IMR-90 (cell line): ENCODE results near the gene RAB3IL1. TPM values are rescaled to one million over a fixed set of nuclear protein-coding genes. Genes with fewer than 3 reads are reported as not detected.

Experiments used
- ATAC-seq: fragments of 200-7000 bp; cut with Tn5 transposase; 2 replicates; pipeline ENCODE4 v1.9.1; 2020; ENCODE audit warnings: low read depth, mild to moderate bottlenecking, moderate library complexity
- BruUV-seq: library from RNA; stranded (reverse); fragments of 400-500 nt; replicated peaks from 2 replicates; lab custom pipeline; 2021; lab: Mats Ljungman, UMichigan
- CTCF ChIA-PET: fragments of 300-600 bp; formaldehyde crosslinking; extraction: SDS; loops from one replicate; lab custom pipeline; 2021; ENCODE audit warnings: antibody characterized with exemption; lab: Yijun Ruan, JAX
- POLR2A ChIA-PET: fragments of 300-600 bp; sonication (Branson Sonifier 250); formaldehyde crosslinking; loops from one replicate; lab custom pipeline; 2022; ENCODE audit warnings: antibody characterized with exemption; ENCODE audit not compliant: unreplicated experiment; lab: Charles Lee
- DNase-seq: peaks from one replicate; pipeline ENCODE4 v3.0.0; 2013
- H2AFZ ChIP-seq: replicated peaks from 2 replicates; pipeline ENCODE3; 2013; ENCODE audit warnings: low read length, mild to moderate bottlenecking; ENCODE audit not compliant: poor library complexity
- H2AK5ac ChIP-seq: 2 replicates; pipeline ENCODE4 v1.6.1; 2013; ENCODE audit warnings: low read depth, low read length, inconsistent platforms
- H2AK9ac ChIP-seq: replicated peaks from 2 replicates; pipeline ENCODE3; 2013; ENCODE audit warnings: mild to moderate bottlenecking, low read depth, low read length, moderate library complexity; ENCODE audit not compliant: poor library complexity
- H2BK120ac ChIP-seq: 2 replicates; pipeline ENCODE4 v1.6.1; 2013; ENCODE audit warnings: low read depth, low read length, inconsistent platforms
- H2BK15ac ChIP-seq: 3 replicates; pipeline ENCODE4 v1.6.1; 2013; ENCODE audit warnings: low read depth, low read length, inconsistent platforms
- H2BK20ac ChIP-seq: 2 replicates; pipeline ENCODE4 v1.6.1; 2013; ENCODE audit warnings: low read depth, mild to moderate bottlenecking, inconsistent platforms, low read length, moderate library complexity
- H2BK5ac ChIP-seq: 2 replicates; pipeline ENCODE4 v1.6.1; 2013; ENCODE audit warnings: mild to moderate bottlenecking, low read depth, low read length, inconsistent platforms; ENCODE audit not compliant: poor library complexity, severe bottlenecking
- H3K14ac ChIP-seq: replicated peaks from 2 replicates; pipeline ENCODE4 v1.6.1; 2013; ENCODE audit warnings: low read depth, low read length, inconsistent platforms
- H3K18ac ChIP-seq: 2 replicates; pipeline ENCODE4 v1.6.1; 2013; ENCODE audit warnings: low read depth, low read length, control low read depth
- H3K23ac ChIP-seq: 2 replicates; pipeline ENCODE4 v1.6.1; 2013; ENCODE audit warnings: low read depth, low read length, inconsistent platforms
- H3K27ac ChIP-seq: 2 replicates; pipeline ENCODE4 v1.5.1; 2013; ENCODE audit warnings: mild to moderate bottlenecking, control low read depth, low read length; ENCODE audit not compliant: insufficient read depth
- H3K27me3 ChIP-seq: 2 replicates; pipeline ENCODE4 v1.6.1; 2013; ENCODE audit warnings: low read length; ENCODE audit not compliant: control insufficient read depth, insufficient read depth
- H3K36me3 ChIP-seq: 2 replicates; pipeline ENCODE4 v1.6.1; 2013; ENCODE audit warnings: low read length, mixed read lengths; ENCODE audit not compliant: control insufficient read depth, insufficient read depth
- H3K4ac ChIP-seq: 2 replicates; pipeline ENCODE4 v1.6.1; 2013; ENCODE audit warnings: low read depth, low read length, inconsistent platforms
- H3K4me1 ChIP-seq: 2 replicates; pipeline ENCODE4 v1.6.1; 2013; ENCODE audit warnings: low read length, mixed read lengths; ENCODE audit not compliant: control insufficient read depth, insufficient read depth
- H3K4me2 ChIP-seq: 2 replicates; pipeline ENCODE4 v1.6.1; 2013; ENCODE audit warnings: low read depth, mild to moderate bottlenecking, control low read depth, low read length, moderate library complexity
- H3K4me3 ChIP-seq: 2 replicates; pipeline ENCODE4 v1.5.1; 2013; ENCODE audit warnings: low read depth, mild to moderate bottlenecking, control low read depth, low read length, moderate library complexity; ENCODE audit not compliant: insufficient read depth
- H3K56ac ChIP-seq: 2 replicates; pipeline ENCODE4 v1.6.1; 2013; ENCODE audit warnings: low read length, inconsistent platforms; ENCODE audit not compliant: insufficient read depth; ENCODE audit errors: extremely low read depth
- H3K79me1 ChIP-seq, 2 experiments: 2 replicates each; pipeline ENCODE4 v1.6.1; 2013; ENCODE audit warnings: low read length in 2 of 2, inconsistent platforms in 1 of 2, low read depth in 1 of 2
- H3K9ac ChIP-seq: 2 replicates; pipeline ENCODE4 v1.6.1; 2013; ENCODE audit warnings: low read depth, low read length, control low read depth
- H3K9me1 ChIP-seq: 2 replicates; pipeline ENCODE4 v1.6.1; 2013; ENCODE audit warnings: low read length, inconsistent platforms; ENCODE audit not compliant: insufficient read depth
- H3K9me3 ChIP-seq: 2 replicates; pipeline ENCODE4 v1.6.1; 2013; ENCODE audit warnings: low read length; ENCODE audit not compliant: control insufficient read depth, insufficient read depth
- H4K20me1 ChIP-seq: 2 replicates; pipeline ENCODE4 v1.6.1; 2013; ENCODE audit warnings: low read length, inconsistent platforms; ENCODE audit not compliant: insufficient read depth
- H4K5ac ChIP-seq: 2 replicates; pipeline ENCODE4 v1.6.1; 2013; ENCODE audit warnings: mild to moderate bottlenecking, low read depth, low read length, control low read depth
- H4K8ac ChIP-seq, 2 experiments: 2 replicates each; pipeline ENCODE4 v1.6.1; 2013; ENCODE audit warnings: low read depth in 2 of 2, low read length in 2 of 2, control low read depth in 1 of 2, inconsistent platforms in 1 of 2
- H4K91ac ChIP-seq: 2 replicates; pipeline ENCODE4 v1.6.1; 2013; ENCODE audit warnings: low read depth, low read length, inconsistent platforms; ENCODE audit not compliant: insufficient read depth
- FOS ChIP-seq: fragments of 150-350 bp; IDR thresholded peaks from 2 replicates; pipeline ENCODE4 v1.6.1; 2016; ENCODE audit warnings: low read depth, low read length
- RCOR1 ChIP-seq: IDR thresholded peaks from 2 replicates; pipeline ENCODE4 v1.6.1; 2012; ENCODE audit warnings: mild to moderate bottlenecking, low read length, improper control_type of control experiment; ENCODE audit not compliant: insufficient replicate concordance
- WGBS, 2 experiments: methylation state at CpG; one replicate each; pipeline versions ENCODE4 v1.1.5 to v1.1.7; 2013; ENCODE audit warnings: missing lambda C conversion rate in 2 of 2; ENCODE audit not compliant: insufficient read length in 1 of 2; ENCODE audit errors: extremely low coverage in 2 of 2; 5-methylcytosine and 5-hydroxymethylcytosine counted together
- dilution Hi-C: fragments of 300-500 bp; cut with HindIII; formaldehyde crosslinking; loops from one replicate; pipeline ENCODE4 v1.14.3; 2018; ENCODE audit warnings: low sequenced_read_pairs; ENCODE audit not compliant: unreplicated experiment
- in situ Hi-C: fragments of 300-500 bp; cut with MboI; formaldehyde crosslinking; loops from 3 replicates; pipeline ENCODE4 v1.14.3; 2019; ENCODE audit warnings: low sequenced_read_pairs, inconsistent platforms, mixed read lengths
- intact Hi-C: fragments of 100-400 bp; cut with micrococcal nuclease; formaldehyde crosslinking; loops from 2 replicates; pipeline ENCODE4 v1.10.0; 2022
- polyA plus RNA-seq, 3 experiments: library from polyadenylated mRNA; depleted of rRNA; stranded (reverse); fragments of >200 nt; gene quantifications; 2 replicates each; pipeline ENCODE4 v1.2.3, GENCODE V29; 2012; ENCODE audit warnings: low replicate concordance in 1 of 3
- total RNA-seq: library from RNA; depleted of rRNA; stranded (reverse); fragments of >200 nt; gene quantifications from 2 replicates; pipeline ENCODE4 v1.2.3, GENCODE V29; 2012

Gene RAB3IL1
- total and polyA plus RNA-seq, 2 of the 4 experiments (the other 2 are of a cell fraction) = 0.72 to 1.9 TPM

- TF ChIP-seq RCOR1 = no peak
Measured at GRCh38 chr11:61855939-61856680, 61.3 kb downstream of the RAB3IL1 start (continued).

GRCh38 chr11:61854966-61855714, 62.2 kb downstream of the RAB3IL1 start:
- POLR2A ChIA-PET = no interaction called here

More at GRCh38 chr11:61854966-61855714, 62.2 kb downstream of the RAB3IL1 start:
- no peaks in the 10 kb centered on the region for H3K9me3 ChIP-seq
- H4K5ac ChIP-seq = no peak overlapping the region
- H3K79me1 ChIP-seq = no peaks in the 10 kb centered on the region; a peak in 1 of 4 replicates
- no peak overlapping the region for H3K4me3 ChIP-seq
- H3K56ac ChIP-seq = no peak overlapping the region
- H2BK120ac ChIP-seq = no peak overlapping the region
- TF ChIP-seq FOS = no peak
- intact Hi-C loops (no loop called here), in situ Hi-C loops (loop anchor here (25.0 kb wide), 1 partner anchor 457 kb away; no protein-coding TSS in a partner anchor), dilution Hi-C loops (no loop called here)
- no peak overlapping the region for H3K18ac ChIP-seq
- H2AK9ac ChIP-seq = no peak overlapping the region
- no peak overlapping the region for H3K4me2 ChIP-seq
- ATAC-seq = no peak
- CTCF ChIA-PET = no interaction called here
- no peak overlapping the region for H3K4ac ChIP-seq
- no peak overlapping the region for H2AFZ ChIP-seq
- H3K27ac ChIP-seq = no peak overlapping the region
- DNase-seq = no peak
- no peak overlapping the region for H3K23ac ChIP-seq
- no peak overlapping the region for H2BK15ac ChIP-seq
- H3K36me3 ChIP-seq = peaks cover 47% of the 10 kb centered on the region
- no peaks in the 10 kb centered on the region for H3K27me3 ChIP-seq
- no peak overlapping the region for H2BK5ac ChIP-seq
- WGBS, 2 experiments = 92% methylated on average over 11 of the region's 14 CpGs; no CpG with 5 or more reads in 1 of the 2 experiments
- no TSS peak for BruUV-seq
- H2BK20ac ChIP-seq = no peak overlapping the region
- no peaks in the 10 kb centered on the region for H3K9me1 ChIP-seq
- no peak overlapping the region for H3K9ac ChIP-seq
- H2AK5ac ChIP-seq = no peak overlapping the region
- H4K20me1 ChIP-seq = peaks cover 7% of the 10 kb centered on the region
- H3K14ac ChIP-seq = no peak overlapping the region
- no peak overlapping the region for H4K8ac ChIP-seq
- no peaks in the 10 kb centered on the region for H3K4me1 ChIP-seq
- no peak overlapping the region for H4K91ac ChIP-seq
